Breast epithelium (tissue), 4 donors: ENCODE data around the gene ZNF536. TPM values are rescaled to one million over a fixed set of nuclear protein-coding genes. Genes with fewer than 3 reads are reported as not detected.
"Not testable (repeated sequence)": the region's sequence is repeated elsewhere in the genome, so short reads cannot be mapped to it uniquely, and the experiment has no call there.

Source experiments
- DNase-seq, 2 donors: peaks; one replicate each; pipeline ENCODE4 v3.0.0-alpha.2; 2019; ENCODE audit warnings: low spot score in 2 of 2
- H3K27ac ChIP-seq, 2 donors: fragments of 200-600 bp; sonication (generic) in 1 of 2; one replicate each; pipeline ENCODE4 v1.5.1; 2016 to 2019; ENCODE audit warnings: mild to moderate bottlenecking in 1 of 2
- H3K27me3 ChIP-seq, 2 donors: fragments of 200-600 bp; sonication (generic) in 1 of 2; one replicate each; pipeline versions ENCODE4 v1.5.1 to v1.6.0; 2017 to 2019; ENCODE audit warnings: control low read depth in 1 of 2, mild to moderate bottlenecking in 1 of 2
- H3K36me3 ChIP-seq: fragments of 200-600 bp; one replicate; pipeline ENCODE4 v1.5.1; 2019
- H3K4me1 ChIP-seq, 2 donors: fragments of 200-600 bp; sonication (generic); one replicate each; pipeline ENCODE4 v1.5.1; 2016 to 2019; ENCODE audit warnings: control low read depth in 1 of 2
- H3K4me3 ChIP-seq, 3 donors: fragments of 200-600 bp; sonication (generic); 1 replicate in 2 of 3; 2 replicates in 1 of 3; pipeline ENCODE4 v1.5.1; 2016 to 2019; ENCODE audit warnings: mild to moderate bottlenecking in 3 of 3, moderate library complexity in 2 of 3
- H3K9me3 ChIP-seq, 2 donors: fragments of 200-600 bp; sonication (generic) in 1 of 2; one replicate each; pipeline ENCODE4 v1.5.1; 2016 to 2019; ENCODE audit warnings: control low read depth in 1 of 2
- CTCF ChIP-seq, 3 donors: fragments of 450-650 bp; IDR thresholded peaks; one replicate each; pipeline ENCODE4 v1.5.1; 2016 to 2017; ENCODE audit warnings: antibody characterized with exemption in 3 of 3, mild to moderate bottlenecking in 3 of 3, moderate library complexity in 3 of 3
- POLR2A ChIP-seq: fragments of 450-650 bp; IDR thresholded peaks from one replicate; pipeline ENCODE4 v1.6.1; 2016; ENCODE audit warnings: antibody characterized with exemption, mild to moderate bottlenecking, moderate library complexity
- POLR2AphosphoS5 ChIP-seq, 3 donors: sonication (generic); formaldehyde crosslinking; IDR thresholded peaks; one replicate each; pipeline ENCODE4 v1.6.1; 2017; ENCODE audit warnings: antibody characterized with exemption in 3 of 3
- intact Hi-C: fragments of 100-400 bp; cut with DNase I; formaldehyde crosslinking; loops from one replicate; pipeline ENCODE4 v1.15.1; 2023; ENCODE audit warnings: low total_unique reads
- total RNA-seq, 3 donors: library from RNA; depleted of rRNA; stranded (reverse); fragments of >200 nt; gene quantifications; one replicate each; pipeline ENCODE4 v1.1.0, GENCODE V29; 2016

ZNF536 gene
- total RNA-seq, 3 donors from 2014 or later: under 0.01 to 0.15 TPM; not detected in 1

- Histone ChIP-seq H3K4me1 (no peaks in the 10 kb centered on the region), H3K9me3 (peaks cover 0 to 6% of the 10 kb centered on the region in 2 donors), H3K4me3 (no peak overlapping the region), H3K27ac (no peak overlapping the region), H3K36me3 (peaks cover 4% of the 10 kb centered on the region), H3K27me3 (peaks cover 0 to 5% of the 10 kb centered on the region in 2 donors)
- intact Hi-C loops: no loop called here
- TF ChIP-seq POLR2AphosphoS5 (IDR thresholded peaks at IDR 0.05): no peak
- no peak for DNase-seq
Measured at GRCh38 chr19:30411714-30412113, 39.5 kb downstream of the ZNF536 start.

GRCh38 chr19:30416375-30416774 is 44.2 kb downstream of the ZNF536 start:
- Histone ChIP-seq H3K36me3 (no peaks in the 10 kb centered on the region), H3K27ac (no peak overlapping the region), H3K27me3 (peaks cover 0 to 18% of the 10 kb centered on the region in 2 donors), H3K9me3 (peaks cover 0 to 6% of the 10 kb centered on the region in 2 donors), H3K4me1 (no peaks in the 10 kb centered on the region), H3K4me3 (no peak overlapping the region)
- no peak for TF ChIP-seq POLR2A
- no peak for TF ChIP-seq CTCF (IDR thresholded peaks at IDR 0.05)
- no peak for TF ChIP-seq POLR2AphosphoS5 (IDR thresholded peaks at IDR 0.05)
- no peak for DNase-seq
- intact Hi-C loops: no loop called here

- H3K27ac ChIP-seq, H3K36me3 ChIP-seq, H3K4me1 ChIP-seq, H3K4me3 ChIP-seq, H3K9me3 ChIP-seq, DNase-seq, intact Hi-C loops: not testable (repeated sequence)
- peaks cover 0 to 18% of the 10 kb centered on the region in 2 donors for H3K27me3 ChIP-seq
Measured at GRCh38 chr19:30417166-30417565, 45.0 kb downstream of the ZNF536 start.

GRCh38 chr19:30419568-30420180 is 47.5 kb downstream of the ZNF536 start:
- intact Hi-C loops: no loop called here
- TF ChIP-seq CTCF (IDR thresholded peaks at IDR 0.05) (no peak), POLR2AphosphoS5 (IDR thresholded peaks at IDR 0.05) (no peak), POLR2A (no peak)

GRCh38 chr19:30420316-30420715 is 48.1 kb downstream of the ZNF536 start:
- H3K4me3 ChIP-seq: no peak overlapping the region
- intact Hi-C loops: no loop called here
- no peak for DNase-seq
- no peak overlapping the region for H3K27ac ChIP-seq
- TF ChIP-seq CTCF (IDR thresholded peaks at IDR 0.05) (no peak), POLR2A (no peak), POLR2AphosphoS5 (IDR thresholded peaks at IDR 0.05) (no peak)
- no peaks in the 10 kb centered on the region for H3K4me1 ChIP-seq
- no peaks in the 10 kb centered on the region for H3K9me3 ChIP-seq
- H3K27me3 ChIP-seq: peaks cover 0 to 31% of the 10 kb centered on the region in 2 donors
- H3K36me3 ChIP-seq: no peaks in the 10 kb centered on the region

More at GRCh38 chr19:30419568-30420180, 47.5 kb downstream of the ZNF536 start:
- no peak for DNase-seq
- no peaks in the 10 kb centered on the region for H3K9me3 ChIP-seq
- H3K4me3 ChIP-seq: no peak overlapping the region
- H3K4me1 ChIP-seq: no peaks in the 10 kb centered on the region
- H3K27ac ChIP-seq: no peak overlapping the region
- H3K27me3 ChIP-seq: peaks cover 0 to 28% of the 10 kb centered on the region in 2 donors
- no peaks in the 10 kb centered on the region for H3K36me3 ChIP-seq

GRCh38 chr19:30420881-30421280 is 48.7 kb downstream of the ZNF536 start:
- intact Hi-C loops: no loop called here
- no peak overlapping the region for H3K4me3 ChIP-seq

More at GRCh38 chr19:30420881-30421280, 48.7 kb downstream of the ZNF536 start:
- H3K27ac ChIP-seq: no peak overlapping the region
- DNase-seq: no peak
- TF ChIP-seq CTCF (IDR thresholded peaks at IDR 0.05) (no peak), POLR2A (no peak), POLR2AphosphoS5 (IDR thresholded peaks at IDR 0.05) (no peak)
- no peaks in the 10 kb centered on the region for H3K36me3 ChIP-seq
- H3K4me1 ChIP-seq: no peaks in the 10 kb centered on the region
- no peaks in the 10 kb centered on the region for H3K9me3 ChIP-seq
- peaks cover 0 to 36% of the 10 kb centered on the region in 2 donors for H3K27me3 ChIP-seq
